SJSA1 (cell line): Measurements from ENCODE around the gene MRPL55. TPM values are rescaled to one million over a fixed set of nuclear protein-coding genes. Genes with fewer than 3 reads are reported as not detected.

Experiments used
- DNase-seq, 2 experiments: peaks; one replicate each; pipeline ENCODE4 v3.0.0-alpha.2; 2015 to 2020; ENCODE audit warnings: low spot score in 2 of 2, low read depth in 1 of 2
- H3K27ac ChIP-seq: fragments of 250-450 bp; sonication (Bioruptor Pico); 2 replicates; pipeline ENCODE4 v1.5.1; 2020; ENCODE audit warnings: mild to moderate bottlenecking, moderate library complexity
- H3K27me3 ChIP-seq: fragments of 250-450 bp; sonication (Bioruptor Pico); replicated peaks from 2 replicates; pipeline ENCODE4 v1.5.1; 2020; ENCODE audit warnings: mild to moderate bottlenecking, moderate library complexity
- H3K36me3 ChIP-seq: fragments of 250-450 bp; sonication (Bioruptor Pico); 2 replicates; pipeline ENCODE4 v1.5.1; 2020; ENCODE audit warnings: mild to moderate bottlenecking
- H3K4me1 ChIP-seq: fragments of 250-450 bp; sonication (Bioruptor Pico); replicated peaks from 2 replicates; pipeline ENCODE4 v1.6.1; 2021; ENCODE audit warnings: mild to moderate bottlenecking
- H3K4me3 ChIP-seq: fragments of 250-450 bp; sonication (Bioruptor Pico); 2 replicates; pipeline ENCODE4 v1.5.1; 2020; ENCODE audit warnings: mild to moderate bottlenecking
- H3K9me3 ChIP-seq: fragments of 250-450 bp; sonication (Bioruptor Pico); replicated peaks from 2 replicates; pipeline ENCODE4 v1.5.1; 2020; ENCODE audit warnings: mild to moderate bottlenecking
- total RNA-seq: library from RNA; depleted of rRNA; stranded (reverse); fragments of >200 nt; shearing (Covaris generic); gene quantifications from 2 replicates; pipeline ENCODE4 v1.2.3, GENCODE V29; 2014

Gene MRPL55
- total RNA-seq, 1 experiment from 2014 or later: 93.4 TPM

GRCh38 chr1:228087771-228088251, 21.3 kb downstream of the MRPL55 start:
- no peak overlapping the region for H3K4me3 ChIP-seq
- DNase-seq: peak; percentile 91 to 92
- peaks cover 63% of the 10 kb centered on the region for H3K4me1 ChIP-seq
- peak overlapping the region; percentile 42 for H3K27ac ChIP-seq
- no peaks in the 10 kb centered on the region for H3K27me3 ChIP-seq
- H3K36me3 ChIP-seq: peaks cover 82% of the 10 kb centered on the region
- no peaks in the 10 kb centered on the region for H3K9me3 ChIP-seq

- H3K4me3 ChIP-seq: no peak overlapping the region
- peaks cover 69% of the 10 kb centered on the region for H3K4me1 ChIP-seq
- no peaks in the 10 kb centered on the region for H3K9me3 ChIP-seq
- H3K27ac ChIP-seq: no peak overlapping the region
- no peaks in the 10 kb centered on the region for H3K27me3 ChIP-seq
- DNase-seq: no peak
- peaks cover 61% of the 10 kb centered on the region for H3K36me3 ChIP-seq
Observed at GRCh38 chr1:228085287-228085951, 23.7 kb downstream of the MRPL55 start.

- Histone ChIP-seq H3K36me3 (peaks cover 55% of the 10 kb centered on the region), H3K27ac (no peak overlapping the region), H3K4me3 (peak overlapping the region; percentile 98), H3K27me3 (no peaks in the 10 kb centered on the region), H3K4me1 (peaks cover 63% of the 10 kb centered on the region), H3K9me3 (no peaks in the 10 kb centered on the region)
- DNase-seq: no peak
Observed at GRCh38 chr1:228084797-228085196, 24.3 kb downstream of the MRPL55 start.

- H3K27me3 ChIP-seq: no peaks in the 10 kb centered on the region
- peak in 1 of 2 experiments; percentile 42 for DNase-seq
- H3K36me3 ChIP-seq: peaks cover 51% of the 10 kb centered on the region
- peak overlapping the region; percentile 98 for H3K4me3 ChIP-seq
- peaks cover 62% of the 10 kb centered on the region for H3K4me1 ChIP-seq
- H3K9me3 ChIP-seq: no peaks in the 10 kb centered on the region
- peak overlapping the region; percentile 97 for H3K27ac ChIP-seq
Observed at GRCh38 chr1:228084325-228084724, 24.8 kb downstream of the MRPL55 start.

GRCh38 chr1:228083871-228084278, 25.2 kb downstream of the MRPL55 start:
- Histone ChIP-seq H3K27me3 (no peaks in the 10 kb centered on the region), H3K4me3 (peak overlapping the region; percentile 98), H3K9me3 (no peaks in the 10 kb centered on the region), H3K4me1 (peaks cover 62% of the 10 kb centered on the region), H3K27ac (peak overlapping the region; percentile 97), H3K36me3 (peaks cover 47% of the 10 kb centered on the region)
- DNase-seq: peak in 1 of 2 experiments; percentile 36

GRCh38 chr1:228082918-228083870, 25.9 kb downstream of the MRPL55 start:
- peak overlapping the region; percentile 97 for H3K27ac ChIP-seq
- no peaks in the 10 kb centered on the region for H3K27me3 ChIP-seq
- H3K4me1 ChIP-seq: peaks cover 56% of the 10 kb centered on the region
- H3K4me3 ChIP-seq: peak overlapping the region; percentile 98
- H3K9me3 ChIP-seq: no peaks in the 10 kb centered on the region
- DNase-seq: peak in 1 of 2 experiments; percentile 33
- peaks cover 40% of the 10 kb centered on the region for H3K36me3 ChIP-seq

- peak; percentile 87 to 94 for DNase-seq
- Histone ChIP-seq H3K27me3 (no peaks in the 10 kb centered on the region), H3K27ac (peak within 1 kb of the TSS; percentile 97), H3K4me3 (peak within 1 kb of the TSS; percentile 98), H3K4me1 (peaks cover 47% of the 10 kb centered on the region), H3K36me3 (peaks cover 37% of the 10 kb centered on the region), H3K9me3 (no peaks in the 10 kb centered on the region)
Observed at GRCh38 chr1:228082214-228082917, 26.7 kb downstream of the MRPL55 start, which contains the start of gene ARF1. ARF1 (plus strand) TSS chr1:228082708; CDS start chr1:228097115, 14,407 bp downstream.

GRCh38 chr1:228081578-228082213, 27.4 kb downstream of the MRPL55 start:
- peak overlapping the region; percentile 97 for H3K27ac ChIP-seq
- DNase-seq: no peak
- H3K27me3 ChIP-seq: no peaks in the 10 kb centered on the region
- peaks cover 37% of the 10 kb centered on the region for H3K36me3 ChIP-seq
- H3K4me1 ChIP-seq: peaks cover 41% of the 10 kb centered on the region
- peak overlapping the region; percentile 98 for H3K4me3 ChIP-seq
- no peaks in the 10 kb centered on the region for H3K9me3 ChIP-seq

GRCh38 chr1:228081144-228081543, 28.0 kb downstream of the MRPL55 start:
- Histone ChIP-seq H3K9me3 (no peaks in the 10 kb centered on the region), H3K4me3 (peak overlapping the region; percentile 98; the same call in 1 of the 2 replicates), H3K36me3 (peaks cover 37% of the 10 kb centered on the region), H3K27me3 (no peaks in the 10 kb centered on the region), H3K4me1 (peaks cover 35% of the 10 kb centered on the region), H3K27ac (no peak overlapping the region)
- no peak for DNase-seq

GRCh38 chr1:228079601-228080263, 29.4 kb downstream of the MRPL55 start:
- Histone ChIP-seq H3K27me3 (no peaks in the 10 kb centered on the region), H3K27ac (no peak overlapping the region), H3K36me3 (peaks cover 23% of the 10 kb centered on the region), H3K4me1 (peaks cover 21% of the 10 kb centered on the region), H3K4me3 (no peak overlapping the region), H3K9me3 (no peaks in the 10 kb centered on the region)
- DNase-seq: no peak

GRCh38 chr1:228079013-228079412, 30.1 kb downstream of the MRPL55 start:
- Histone ChIP-seq H3K4me3 (no peak overlapping the region), H3K27ac (no peak overlapping the region), H3K27me3 (no peaks in the 10 kb centered on the region), H3K36me3 (peaks cover 15% of the 10 kb centered on the region), H3K9me3 (no peaks in the 10 kb centered on the region), H3K4me1 (peaks cover 14% of the 10 kb centered on the region)
- no peak for DNase-seq

- Histone ChIP-seq H3K27me3 (no peaks in the 10 kb centered on the region), H3K4me1 (peaks cover 10% of the 10 kb centered on the region), H3K4me3 (no peak overlapping the region), H3K9me3 (no peaks in the 10 kb centered on the region), H3K36me3 (peaks cover 3% of the 10 kb centered on the region), H3K27ac (no peak overlapping the region)
- DNase-seq: no peak
Observed at GRCh38 chr1:228077565-228078330, 31.4 kb downstream of the MRPL55 start.
